ENCODE data around the gene HIRA.

The HIRA gene, protein sequence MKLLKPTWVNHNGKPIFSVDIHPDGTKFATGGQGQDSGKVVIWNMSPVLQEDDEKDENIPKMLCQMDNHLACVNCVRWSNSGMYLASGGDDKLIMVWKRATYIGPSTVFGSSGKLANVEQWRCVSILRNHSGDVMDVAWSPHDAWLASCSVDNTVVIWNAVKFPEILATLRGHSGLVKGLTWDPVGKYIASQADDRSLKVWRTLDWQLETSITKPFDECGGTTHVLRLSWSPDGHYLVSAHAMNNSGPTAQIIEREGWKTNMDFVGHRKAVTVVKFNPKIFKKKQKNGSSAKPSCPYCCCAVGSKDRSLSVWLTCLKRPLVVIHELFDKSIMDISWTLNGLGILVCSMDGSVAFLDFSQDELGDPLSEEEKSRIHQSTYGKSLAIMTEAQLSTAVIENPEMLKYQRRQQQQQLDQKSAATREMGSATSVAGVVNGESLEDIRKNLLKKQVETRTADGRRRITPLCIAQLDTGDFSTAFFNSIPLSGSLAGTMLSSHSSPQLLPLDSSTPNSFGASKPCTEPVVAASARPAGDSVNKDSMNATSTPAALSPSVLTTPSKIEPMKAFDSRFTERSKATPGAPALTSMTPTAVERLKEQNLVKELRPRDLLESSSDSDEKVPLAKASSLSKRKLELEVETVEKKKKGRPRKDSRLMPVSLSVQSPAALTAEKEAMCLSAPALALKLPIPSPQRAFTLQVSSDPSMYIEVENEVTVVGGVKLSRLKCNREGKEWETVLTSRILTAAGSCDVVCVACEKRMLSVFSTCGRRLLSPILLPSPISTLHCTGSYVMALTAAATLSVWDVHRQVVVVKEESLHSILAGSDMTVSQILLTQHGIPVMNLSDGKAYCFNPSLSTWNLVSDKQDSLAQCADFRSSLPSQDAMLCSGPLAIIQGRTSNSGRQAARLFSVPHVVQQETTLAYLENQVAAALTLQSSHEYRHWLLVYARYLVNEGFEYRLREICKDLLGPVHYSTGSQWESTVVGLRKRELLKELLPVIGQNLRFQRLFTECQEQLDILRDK

GRCh38 chr22:19431649-19432132 lies at the start of gene HIRA:
Gene HIRA (minus strand): TSS chr22:19431733. CDS start chr22:19431476, 257 bp downstream.
- peak in 13 of 14 donors; percentile 35 to 94 (median 84) for DNase-seq

GRCh38 chr22:19480789-19481188 lies 49.3 kb upstream of the HIRA start:
- DNase-seq = no peak

DNA sequence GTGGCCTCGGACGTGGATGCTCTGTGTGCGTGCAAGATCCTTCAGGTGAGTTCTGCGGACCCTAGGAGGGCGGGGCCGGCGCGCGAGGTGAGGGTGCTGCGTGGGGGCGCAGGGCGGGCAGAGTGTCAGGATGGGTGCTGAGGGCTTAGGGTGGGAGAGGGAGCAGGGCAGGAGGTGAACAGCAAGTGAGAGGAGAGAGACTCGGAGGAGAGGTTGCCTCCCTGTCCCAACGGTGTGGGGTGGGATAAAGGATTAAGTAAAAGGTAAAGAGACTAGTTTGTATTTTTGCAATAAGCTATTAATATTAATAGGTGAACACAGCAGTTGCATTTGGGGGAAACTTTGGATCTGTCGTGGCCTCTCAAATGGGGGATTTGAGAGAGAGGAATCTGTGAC lies 48.6 kb upstream of the HIRA start:
- DNase-seq = no peak

DNA sequence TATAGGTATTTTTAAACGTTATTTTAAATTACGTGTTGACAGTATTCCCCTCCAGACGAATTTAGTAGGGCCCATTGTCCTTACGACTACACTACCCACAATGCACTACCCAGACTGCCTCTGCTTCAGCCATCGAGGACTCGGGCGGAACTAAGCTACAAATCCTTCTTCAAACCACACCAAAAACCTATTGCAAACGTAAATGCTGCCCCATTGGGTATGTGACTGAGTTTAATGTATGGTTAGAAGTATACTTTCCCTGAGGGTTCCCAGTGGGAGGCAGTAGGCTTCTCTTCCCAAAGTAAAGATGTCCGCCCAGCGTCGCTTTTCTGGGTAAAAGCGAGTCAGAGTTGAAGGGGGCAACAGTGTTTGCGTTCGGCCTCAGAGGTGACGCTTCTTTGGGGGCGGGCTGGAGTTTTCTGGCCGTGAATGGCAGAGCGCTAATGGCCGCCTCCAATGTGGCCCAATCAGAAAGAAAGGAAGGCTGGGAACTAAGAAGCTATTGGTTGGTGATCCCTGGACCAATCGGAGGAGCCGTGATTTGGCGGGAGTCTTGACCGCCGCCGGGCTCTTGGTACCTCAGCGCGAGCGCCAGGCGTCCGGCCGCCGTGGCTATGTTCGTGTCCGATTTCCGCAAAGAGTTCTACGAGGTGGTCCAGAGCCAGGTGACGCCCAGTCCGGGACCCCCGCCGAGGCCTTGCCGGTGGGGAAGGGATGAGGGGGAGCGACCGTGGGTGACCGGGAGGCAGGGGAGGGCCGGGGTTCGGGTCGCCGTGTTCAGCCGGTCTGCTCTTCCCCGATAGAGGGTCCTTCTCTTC lies 48.0 kb upstream of the HIRA start, which contains the start of gene CDC45:
CDC45 (plus strand) TSS at position 566 of the 818 bp plus-strand sequence; CDS start at position 615, 49 bp downstream.
- peak; percentile 74 to 98 (median 93) for DNase-seq

DNA sequence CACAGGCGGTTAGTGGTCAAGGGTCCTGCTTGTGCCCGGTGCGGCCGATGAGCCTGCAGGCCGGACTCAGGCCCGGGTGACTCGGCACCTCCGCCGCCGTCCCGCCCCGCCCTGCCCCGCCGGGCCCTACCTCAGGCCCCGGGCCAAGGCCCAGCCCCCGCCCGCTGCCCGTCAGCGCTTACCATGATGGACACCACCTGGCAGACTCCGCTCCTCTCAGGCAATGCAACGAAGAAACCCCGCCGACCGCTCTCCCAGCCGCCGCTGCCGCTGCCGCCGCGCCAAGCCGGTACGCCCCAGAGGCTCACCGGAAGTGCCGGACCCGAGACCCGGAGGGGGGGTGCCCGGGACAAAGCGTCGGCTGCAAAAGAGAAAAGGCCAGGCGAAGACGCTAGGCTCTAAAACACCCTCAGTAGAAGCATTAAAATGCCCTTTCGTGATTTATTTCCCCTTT lies 47.4 kb upstream of the HIRA start, which contains the start of gene UFD1:
UFD1 (minus strand) TSS at position 293 of the 454 bp plus-strand sequence; CDS start at position 185, 108 bp downstream.
- peak in 13 of 14 donors; percentile 49 to 90 (median 84) for DNase-seq

DNA sequence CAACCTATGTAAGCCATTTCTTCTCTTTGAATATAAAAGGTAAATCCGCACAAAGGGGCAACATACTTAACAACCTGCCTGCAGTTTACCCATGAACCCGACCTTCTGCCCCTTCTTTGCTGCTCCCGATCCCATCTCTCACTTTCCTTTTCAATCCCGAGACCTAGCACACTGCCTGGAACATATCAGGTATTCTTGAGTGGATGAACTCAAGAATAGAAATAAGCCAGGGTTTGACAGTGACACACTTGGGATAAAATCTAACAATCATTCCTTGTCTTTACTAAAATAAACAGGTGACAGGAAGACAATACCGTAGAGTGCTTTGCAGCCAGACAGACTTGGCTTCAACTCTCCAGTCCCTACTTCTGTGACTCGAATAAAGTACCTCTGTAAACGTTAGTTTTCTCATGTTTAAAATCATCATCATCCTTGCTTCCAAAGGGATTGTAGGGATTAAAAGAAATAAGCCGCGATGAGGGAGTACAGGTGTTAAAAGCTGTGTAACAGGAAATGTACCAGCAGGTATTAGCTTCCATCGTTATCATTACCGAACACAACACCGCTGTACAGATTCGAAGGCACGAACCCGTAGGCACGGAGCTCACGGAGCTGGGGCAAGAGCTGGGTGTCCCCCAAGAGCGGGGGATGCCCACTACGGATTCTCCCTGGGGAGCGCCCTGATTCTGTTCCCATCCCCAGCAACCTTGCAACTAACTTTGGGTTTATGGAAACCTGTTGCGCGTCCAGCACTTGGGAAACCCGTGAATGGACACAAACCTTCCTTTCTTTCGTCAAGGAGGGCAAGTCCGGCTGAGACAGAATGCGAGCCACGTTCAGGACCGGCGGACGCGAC lies 46.7 kb upstream of the HIRA start:
- peak in 1 of 14 donors; percentile 43 for DNase-seq

DNA sequence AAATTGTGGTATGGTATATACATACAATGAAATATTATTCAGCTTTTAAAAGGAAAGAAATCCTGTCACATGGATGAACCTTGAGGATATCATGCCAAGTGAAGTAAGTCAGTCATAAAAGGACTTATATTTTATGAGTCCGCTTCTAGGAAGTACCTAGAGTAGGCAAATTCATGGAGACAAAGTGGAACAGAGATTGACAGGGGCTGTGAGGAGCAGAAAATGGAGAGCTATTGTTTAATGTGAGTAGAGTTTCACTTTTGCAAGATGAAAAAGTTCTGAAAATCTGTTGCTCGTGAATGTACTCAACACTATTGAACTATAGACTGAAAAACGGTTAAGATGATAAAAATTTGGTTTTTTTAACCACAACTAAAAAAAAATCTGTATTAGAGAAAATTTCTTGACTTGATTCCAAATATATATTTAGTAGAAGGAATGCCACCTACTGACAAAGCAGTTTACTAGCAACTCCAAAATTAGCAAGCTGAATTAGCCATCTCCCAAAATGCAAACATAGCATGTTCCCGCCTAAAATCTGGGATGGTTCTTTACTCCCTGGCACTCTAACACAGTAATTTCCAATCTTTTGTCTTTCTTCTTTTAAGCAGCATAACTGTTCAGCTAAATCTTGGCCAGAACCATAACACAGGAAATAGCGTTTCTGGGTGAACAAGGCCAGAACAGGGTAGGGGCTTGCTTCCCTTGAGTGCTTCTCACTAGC lies 46.0 kb upstream of the HIRA start:
- DNase-seq = no peak

DNA sequence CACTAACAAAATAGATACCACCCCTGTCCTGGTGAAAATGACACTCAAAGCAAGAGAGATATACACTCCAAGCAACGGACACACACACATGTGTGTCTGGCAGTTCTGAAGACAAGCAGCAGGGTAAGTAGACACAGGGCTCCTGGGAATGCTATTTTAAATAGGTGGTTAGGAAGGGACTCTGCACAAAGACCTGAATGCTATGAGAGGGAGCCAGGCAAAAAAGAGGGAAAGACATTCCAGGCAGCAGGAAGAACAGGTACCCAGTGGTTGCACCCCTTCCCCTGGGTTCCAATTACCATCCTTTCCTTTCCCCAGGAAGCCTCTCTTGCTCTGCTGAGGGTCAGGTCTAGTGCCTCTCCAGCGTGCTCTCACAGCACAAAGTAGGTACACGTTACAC lies 44.5 kb upstream of the HIRA start:
- no peak for DNase-seq

GRCh38 chr22:19473578-19473977 lies 42.0 kb upstream of the HIRA start:
- no peak for DNase-seq

GRCh38 chr22:19472233-19472632 lies 40.7 kb upstream of the HIRA start:
- DNase-seq = no peak

GRCh38 chr22:19471572-19471971 lies 40.0 kb upstream of the HIRA start:
- no peak for DNase-seq

DNA sequence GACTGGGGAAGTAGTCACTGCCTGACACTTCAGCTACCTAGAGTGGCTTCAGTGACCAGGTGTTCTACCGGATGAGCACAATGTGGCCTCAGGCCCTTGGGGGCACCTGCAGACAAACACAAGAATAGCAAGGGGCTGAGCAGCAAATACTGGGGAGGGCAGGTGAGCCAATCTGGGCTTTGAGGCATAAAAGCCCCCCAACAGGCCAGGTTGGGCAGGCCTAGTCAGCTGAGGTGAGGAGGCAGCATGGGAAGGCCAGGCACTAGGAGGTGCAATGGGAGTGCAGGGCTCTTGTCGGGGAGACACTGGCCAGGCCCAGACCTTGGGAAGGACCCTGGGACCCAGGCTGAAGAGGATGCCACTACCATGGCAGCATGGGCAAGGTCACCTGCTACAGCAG lies 38.5 kb upstream of the HIRA start:
- no peak for DNase-seq

DNA sequence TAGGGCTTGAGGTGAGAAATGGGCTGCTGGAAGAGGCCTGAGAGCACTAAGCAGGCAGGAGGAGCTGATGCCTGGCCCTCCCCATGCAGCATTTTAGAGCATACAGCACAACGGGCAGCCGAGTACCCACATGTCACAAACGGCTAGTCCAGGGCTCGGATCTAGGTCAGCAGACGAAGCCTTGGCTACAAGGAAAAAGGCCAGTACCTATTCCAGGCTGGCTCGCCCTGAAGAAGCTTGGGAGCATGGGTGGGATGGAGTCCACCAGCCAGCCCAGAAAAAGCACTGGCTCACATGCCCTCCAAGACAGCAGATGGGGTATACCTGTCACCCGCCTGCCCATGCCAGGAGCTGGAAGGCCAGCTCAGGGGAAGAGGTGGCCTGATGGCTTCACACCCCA lies 37.9 kb upstream of the HIRA start:
- peak in 1 of 14 donors; percentile 91 for DNase-seq

- no peak for DNase-seq
Measured at GRCh38 chr22:19467912-19468311, 36.4 kb upstream of the HIRA start.

GRCh38 chr22:19466848-19467752 lies 35.6 kb upstream of the HIRA start:
- DNase-seq = no peak

DNA sequence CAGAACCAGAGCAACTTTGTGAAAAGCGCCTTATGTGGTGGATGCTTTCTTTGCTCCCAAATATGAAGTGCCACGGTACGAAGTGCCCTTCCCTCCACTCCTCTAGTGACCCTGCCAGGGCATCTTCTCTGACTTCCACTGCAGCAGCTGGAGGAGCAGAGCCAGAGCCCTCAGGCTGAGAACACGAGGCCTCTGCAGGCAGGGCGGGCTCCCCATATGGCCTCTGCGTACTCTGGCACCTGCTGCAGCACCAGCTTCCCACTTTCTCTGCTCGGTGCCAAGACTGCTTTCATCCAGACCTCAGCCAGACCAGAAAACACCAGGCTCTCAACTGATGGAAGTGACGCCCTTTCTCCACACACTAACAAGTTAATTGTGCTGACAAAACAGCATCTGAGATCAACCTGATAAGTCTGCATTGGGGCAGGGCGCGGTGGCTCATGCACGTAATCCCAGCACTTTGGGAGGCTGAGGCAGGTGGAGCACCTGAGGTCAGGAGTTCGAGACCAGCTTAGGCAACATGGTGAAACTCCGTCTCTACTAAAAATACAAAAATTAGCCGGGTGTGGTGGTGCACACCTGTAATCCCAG lies 34.7 kb upstream of the HIRA start:
- peak in 1 of 14 donors; percentile 46 for DNase-seq

- no peak for DNase-seq
Measured at GRCh38 chr22:19464975-19465374, 33.4 kb upstream of the HIRA start.

- DNase-seq = no peak
Measured at GRCh38 chr22:19464546-19464945, 33.0 kb upstream of the HIRA start.
